Body of pancreas (tissue), 4 donors: ENCODE measurements around the gene ZNF575.
"Not testable (repeated sequence)": the region's sequence is repeated elsewhere in the genome, so short reads cannot be mapped to it uniquely, and the experiment has no call there.

ENCODE experiments used
- POLR2A ChIP-seq, 3 donors: fragments of 450-650 bp; IDR thresholded peaks; one replicate each; pipeline ENCODE4 v1.6.1; 2016; ENCODE audit warnings: antibody characterized with exemption in 3 of 3, mild to moderate bottlenecking in 2 of 3
- TF ChIP-seq, protein P1 (sequence below), 7 experiments: fragments of 450-650 bp in 4 of 7; fragments of 200-600 bp in 3 of 7; sonication (generic) in 3 of 7; IDR thresholded peaks; one replicate each; pipeline ENCODE4 v1.5.1; 2016 to 2019; ENCODE audit warnings: antibody characterized with exemption in 7 of 7

DNA sequence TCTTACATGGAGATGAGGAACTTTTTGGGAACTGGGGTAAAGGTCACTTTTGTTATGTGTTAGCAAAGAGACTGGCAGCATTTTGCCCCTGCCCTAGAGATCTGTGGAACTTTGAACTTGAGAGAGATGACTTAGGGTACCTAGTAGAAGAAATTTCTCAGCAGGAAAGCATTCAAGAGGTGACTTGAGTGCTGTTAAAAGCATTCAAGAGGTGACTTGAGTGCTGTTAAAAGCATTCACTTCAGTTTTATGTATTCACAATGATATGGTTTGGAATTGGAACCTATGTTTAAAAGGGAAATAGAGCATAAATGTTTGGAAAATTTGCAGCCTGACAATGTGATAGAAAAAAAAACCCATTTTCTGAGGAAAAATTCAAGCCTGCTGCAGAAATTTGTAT, 20.6 kb upstream of the ZNF575 start:
- TF ChIP-seq, protein P1, sequence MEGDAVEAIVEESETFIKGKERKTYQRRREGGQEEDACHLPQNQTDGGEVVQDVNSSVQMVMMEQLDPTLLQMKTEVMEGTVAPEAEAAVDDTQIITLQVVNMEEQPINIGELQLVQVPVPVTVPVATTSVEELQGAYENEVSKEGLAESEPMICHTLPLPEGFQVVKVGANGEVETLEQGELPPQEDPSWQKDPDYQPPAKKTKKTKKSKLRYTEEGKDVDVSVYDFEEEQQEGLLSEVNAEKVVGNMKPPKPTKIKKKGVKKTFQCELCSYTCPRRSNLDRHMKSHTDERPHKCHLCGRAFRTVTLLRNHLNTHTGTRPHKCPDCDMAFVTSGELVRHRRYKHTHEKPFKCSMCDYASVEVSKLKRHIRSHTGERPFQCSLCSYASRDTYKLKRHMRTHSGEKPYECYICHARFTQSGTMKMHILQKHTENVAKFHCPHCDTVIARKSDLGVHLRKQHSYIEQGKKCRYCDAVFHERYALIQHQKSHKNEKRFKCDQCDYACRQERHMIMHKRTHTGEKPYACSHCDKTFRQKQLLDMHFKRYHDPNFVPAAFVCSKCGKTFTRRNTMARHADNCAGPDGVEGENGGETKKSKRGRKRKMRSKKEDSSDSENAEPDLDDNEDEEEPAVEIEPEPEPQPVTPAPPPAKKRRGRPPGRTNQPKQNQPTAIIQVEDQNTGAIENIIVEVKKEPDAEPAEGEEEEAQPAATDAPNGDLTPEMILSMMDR (IDR thresholded peaks at IDR 0.05), result not testable (repeated sequence)
- not testable (repeated sequence) for TF ChIP-seq POLR2A (IDR thresholded peaks at IDR 0.05)
